GM19043 (cell line): ENCODE measurements around the gene ATAD3B.
"Not testable (repeated sequence)": the region's sequence is repeated elsewhere in the genome, so short reads cannot be mapped to it uniquely, and the experiment has no call there.

Experiments
- ATAC-seq: cut with Tn5 transposase; IDR thresholded peaks from one replicate; pipeline ENCODE4 v1.9.1; 2021; ENCODE audit warnings: low read depth; ENCODE audit not compliant: unreplicated experiment

ATAD3B gene

DNA sequence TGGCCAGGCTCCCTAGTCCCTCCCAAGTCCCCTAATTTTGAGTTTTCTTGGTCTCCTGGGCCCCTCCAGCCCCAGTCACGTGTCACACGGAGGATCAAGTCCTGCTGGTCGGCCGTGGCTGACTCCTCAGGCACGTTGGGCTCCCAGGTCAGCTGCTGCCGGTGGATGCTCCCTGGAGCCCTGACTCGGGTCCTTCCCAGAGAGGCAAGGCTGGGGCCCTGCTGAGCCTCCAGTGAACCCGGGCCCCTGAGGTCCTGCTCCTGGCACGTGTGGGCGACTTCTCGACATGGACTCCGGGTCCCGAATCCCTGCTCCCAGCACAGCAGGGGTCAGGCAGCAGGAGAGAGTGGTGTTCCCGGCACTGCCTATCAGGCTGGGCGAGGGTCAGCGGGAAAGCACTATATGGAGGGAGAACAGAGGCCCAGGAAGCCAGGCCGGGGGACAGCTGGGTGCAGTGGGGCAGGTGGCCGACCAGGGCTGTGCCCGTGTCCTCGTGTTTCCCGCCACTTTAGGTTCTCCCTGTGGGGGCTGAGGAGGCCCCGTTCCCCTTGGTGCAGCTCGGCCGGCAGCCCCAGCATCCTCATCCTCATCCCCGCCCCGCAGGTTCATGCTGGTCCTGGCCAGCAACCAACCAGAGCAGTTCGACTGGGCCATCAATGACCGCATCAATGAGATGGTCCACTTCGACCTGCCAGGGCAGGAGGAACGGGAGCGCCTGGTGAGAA is 55.7 kb downstream of the ATAD3B start:
- no peak for ATAC-seq

DNA sequence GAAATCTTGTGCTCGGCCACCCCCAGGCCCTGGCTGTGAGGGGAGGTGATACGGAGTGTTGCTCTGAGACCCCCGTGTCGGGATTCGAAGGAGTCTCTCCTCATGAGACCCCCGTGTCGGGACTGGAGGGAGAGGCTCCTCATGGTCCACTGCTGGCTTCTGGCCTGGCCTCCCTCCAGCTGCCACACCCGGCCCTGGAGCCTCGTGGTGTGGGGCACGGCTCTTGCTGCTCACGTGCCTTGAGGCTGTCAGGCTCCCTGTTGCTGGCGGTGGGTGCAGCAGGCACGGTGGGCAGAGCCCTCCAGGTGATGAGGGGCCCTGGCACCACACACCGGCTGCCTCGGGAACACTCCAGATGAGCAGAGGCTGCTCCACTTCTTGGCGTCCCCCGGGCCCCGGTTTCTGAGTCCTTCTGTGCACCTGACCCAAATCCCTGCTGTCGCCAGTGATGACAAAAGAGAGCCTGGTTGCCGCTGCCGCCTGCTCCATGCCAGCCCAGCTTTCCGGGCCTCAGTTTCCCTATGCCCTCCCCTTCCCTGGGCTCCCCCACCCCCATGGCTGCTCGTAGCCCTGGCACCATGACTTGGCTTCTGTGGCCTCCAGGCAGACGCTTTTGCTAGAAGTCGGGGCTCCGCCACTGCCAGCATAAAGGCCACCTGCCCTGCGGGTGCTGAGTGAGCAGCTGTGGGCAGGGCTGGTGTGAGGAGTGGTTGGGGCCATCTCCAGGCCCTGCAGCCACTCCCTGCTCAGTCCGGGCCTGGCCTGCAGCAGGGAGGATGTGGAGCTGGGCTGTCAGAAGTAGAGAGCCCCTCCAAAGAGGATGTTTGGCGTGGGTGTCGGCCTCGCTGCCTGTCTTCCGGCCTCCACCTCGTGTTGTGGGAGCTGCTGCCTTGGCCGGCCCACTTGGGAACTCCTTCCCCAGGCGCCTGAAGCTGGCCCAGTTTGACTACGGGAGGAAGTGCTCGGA is 57.0 kb downstream of the ATAD3B start:
- no peak for ATAC-seq

DNA sequence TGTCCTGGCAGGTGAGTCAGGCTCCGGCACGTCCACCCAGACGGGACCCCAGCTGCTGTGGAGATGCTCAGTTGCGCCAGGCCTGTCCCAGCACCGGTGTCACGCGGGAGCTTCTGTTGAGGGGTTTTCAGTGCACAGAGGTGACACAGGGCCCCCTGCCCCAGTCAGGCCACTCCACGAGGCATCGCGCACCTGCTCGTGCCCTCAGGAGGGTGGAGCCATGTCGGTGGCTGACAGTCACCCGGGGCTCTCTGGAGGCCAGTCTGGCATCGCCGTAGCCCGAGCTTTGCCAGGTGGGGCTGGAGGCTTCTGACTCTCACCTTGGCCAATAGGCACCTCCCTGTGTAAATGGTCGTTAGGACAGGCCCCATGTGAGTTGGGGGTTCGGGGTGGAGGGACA is 57.8 kb downstream of the ATAD3B start:
- ATAC-seq: no peak

DNA sequence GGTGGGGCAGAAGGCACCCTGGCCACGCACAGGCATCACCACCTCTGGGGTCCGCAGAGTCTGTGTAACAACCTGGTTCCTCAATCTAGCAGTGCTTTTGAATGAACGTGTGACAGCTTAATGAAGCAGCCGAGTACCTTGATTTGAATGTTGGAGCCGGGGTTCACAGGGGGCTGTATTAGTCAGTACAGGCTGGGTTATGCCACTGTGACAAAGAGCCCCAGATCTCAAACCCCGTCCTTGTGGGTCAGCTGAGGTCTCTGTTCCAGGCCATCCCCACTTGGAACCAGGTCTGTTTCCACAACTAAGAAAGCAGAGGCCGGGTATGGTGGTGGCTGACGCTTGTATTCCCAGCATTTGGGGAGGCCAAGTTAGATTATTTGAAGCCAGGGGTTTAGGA is 58.4 kb downstream of the ATAD3B start:
- no peak for ATAC-seq

DNA sequence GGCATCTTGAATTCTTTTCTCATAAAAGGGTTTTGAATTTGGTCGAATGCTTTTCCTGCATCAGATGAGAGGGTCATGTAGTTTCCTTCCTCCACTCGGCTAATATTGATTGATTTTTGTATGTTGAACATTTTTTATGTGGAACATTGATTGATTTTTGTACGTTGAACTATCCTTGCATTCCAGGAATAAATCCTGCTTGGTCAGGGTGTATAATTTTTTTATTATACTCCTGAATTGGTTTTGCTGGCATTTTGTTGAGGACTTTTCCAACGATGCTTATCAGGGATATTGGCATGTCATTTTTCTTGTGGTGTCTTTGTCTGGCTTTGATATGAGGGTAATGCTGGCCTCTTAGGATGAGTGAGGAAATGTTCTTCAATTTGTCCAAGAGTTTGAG is 60.4 kb downstream of the ATAD3B start:
- no peak for ATAC-seq

DNA sequence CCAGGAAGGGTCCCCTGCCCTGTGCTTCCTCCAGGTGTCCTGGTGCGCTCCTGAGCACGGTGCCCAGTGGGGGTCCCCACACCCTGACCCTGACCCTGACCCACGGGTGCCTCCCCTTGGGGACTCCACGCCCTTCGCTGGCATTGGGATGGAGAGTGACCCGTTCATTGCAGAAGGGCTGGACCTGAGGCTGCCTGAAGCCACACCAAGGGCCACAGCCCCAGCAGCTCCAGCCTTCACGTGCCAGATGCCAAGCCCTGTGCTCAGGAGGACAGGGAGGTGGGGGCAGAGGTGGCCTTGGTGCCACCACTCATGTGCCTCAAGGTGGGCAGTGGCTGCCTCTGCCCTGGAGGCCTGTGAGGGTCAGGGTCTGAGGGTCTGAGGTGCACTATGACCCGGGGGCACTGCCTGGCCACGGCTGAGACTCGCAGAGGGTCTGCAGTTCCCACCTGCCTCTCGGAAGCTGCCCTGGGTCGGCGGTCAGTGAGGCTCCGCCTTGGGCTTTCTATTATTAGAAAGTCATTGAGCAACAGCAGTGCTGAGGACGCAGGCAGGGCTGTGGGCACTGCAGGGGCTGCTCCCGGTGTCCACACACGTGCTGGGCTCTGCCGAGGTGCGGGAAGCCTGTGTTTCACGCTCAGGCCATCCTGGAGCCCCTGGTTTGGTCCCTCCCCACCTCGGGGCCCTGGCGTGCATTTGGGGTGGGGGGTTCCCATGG is 61.8 kb downstream of the ATAD3B start:
- ATAC-seq: not testable (repeated sequence)

DNA sequence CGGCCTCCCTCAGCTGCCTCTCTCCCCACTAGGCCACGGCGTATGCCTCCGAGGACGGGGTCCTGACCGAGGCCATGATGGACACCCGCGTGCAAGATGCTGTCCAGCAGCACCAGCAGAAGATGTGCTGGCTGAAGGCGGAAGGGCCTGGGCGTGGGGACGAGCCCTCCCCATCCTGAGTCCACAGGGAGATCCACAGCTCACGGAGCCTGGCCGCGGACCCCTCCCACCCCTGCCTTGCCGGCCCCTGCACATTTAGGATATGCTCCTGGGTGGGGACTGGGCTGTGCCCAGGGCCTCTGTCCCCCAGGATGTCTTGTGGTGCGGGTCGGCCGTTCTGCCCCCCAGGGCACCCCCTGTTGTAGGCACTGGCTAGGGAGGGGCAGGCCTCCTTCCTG is 62.3 kb downstream of the ATAD3B start:
- ATAC-seq: not testable (repeated sequence)

DNA sequence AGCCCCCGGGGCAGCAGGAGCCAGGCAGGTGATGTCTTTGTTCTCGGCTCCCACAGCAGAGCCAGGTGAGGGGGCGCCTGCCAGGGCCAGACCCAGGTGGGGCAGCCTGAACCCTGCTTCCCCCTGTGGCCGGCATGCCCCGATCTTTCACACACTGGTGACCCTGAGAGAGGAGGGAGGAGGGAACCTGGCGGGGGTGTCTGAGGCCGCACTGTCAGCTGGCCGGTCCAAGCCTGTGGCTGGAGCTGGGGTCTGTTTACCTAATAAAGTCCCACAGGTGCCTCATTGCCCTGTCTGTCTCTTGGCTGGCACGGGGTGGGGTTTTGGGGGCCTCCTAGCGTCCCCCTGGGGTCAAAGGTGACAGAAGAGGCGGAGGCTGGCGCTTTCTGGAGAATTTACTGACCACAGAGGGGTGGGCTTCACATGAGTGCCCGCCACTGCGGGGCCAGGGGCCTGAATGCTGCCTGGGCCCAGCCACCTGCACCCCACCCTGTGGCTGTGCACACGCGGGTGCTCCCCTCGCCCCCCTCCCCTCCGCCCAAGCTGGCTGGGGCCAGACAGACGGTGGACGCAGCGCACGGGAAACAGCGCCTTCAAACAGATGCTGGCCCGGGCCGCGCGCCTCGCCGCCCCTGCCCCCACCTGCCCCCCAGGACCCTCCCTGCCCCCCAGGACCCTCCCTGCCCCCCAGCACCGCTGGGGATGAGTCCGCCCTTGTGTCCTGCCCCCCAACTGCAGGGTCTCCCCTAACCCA is 63.0 kb downstream of the ATAD3B start:
- ATAC-seq: no peak

DNA sequence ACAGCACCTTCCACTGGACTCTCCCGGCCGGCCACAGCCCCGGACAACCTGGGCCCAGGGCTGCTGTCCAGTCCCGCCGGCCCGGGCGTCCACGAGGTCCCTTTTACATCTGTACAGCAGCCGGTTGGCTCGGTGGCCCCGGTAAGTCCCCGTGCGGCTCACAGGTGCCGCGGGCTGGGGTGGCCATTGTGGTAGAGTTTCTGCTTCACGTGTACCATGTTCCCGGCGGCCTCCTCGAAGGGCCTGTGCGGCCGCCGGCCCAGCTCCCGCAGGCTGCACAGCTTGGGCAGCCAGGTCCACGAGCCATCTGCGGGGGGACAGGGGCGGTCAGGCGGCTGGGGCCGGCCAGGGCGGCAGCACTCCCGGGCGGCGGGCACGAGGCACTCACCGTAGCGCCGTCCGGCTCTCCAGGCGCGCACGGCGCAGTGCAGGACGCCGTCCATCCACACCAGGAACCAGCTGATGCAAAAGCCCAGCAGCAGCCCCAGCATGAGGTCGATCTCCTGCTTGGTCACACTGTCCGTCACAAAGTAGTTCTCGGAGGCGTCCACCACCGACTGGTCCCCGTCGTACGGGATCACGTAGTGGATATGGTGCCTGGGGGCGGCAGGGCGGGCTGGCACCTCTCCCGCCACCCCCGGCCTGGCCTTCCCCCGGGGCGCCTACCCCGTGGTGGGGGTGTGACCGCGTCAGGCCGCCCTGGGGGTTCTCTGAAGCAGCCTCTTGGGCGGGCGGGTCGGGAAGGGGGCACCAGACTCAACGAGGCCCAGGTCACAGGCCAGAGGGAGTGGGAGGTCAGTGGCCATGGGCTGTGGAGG is 63.8 kb downstream of the ATAD3B start:
- no peak for ATAC-seq

DNA sequence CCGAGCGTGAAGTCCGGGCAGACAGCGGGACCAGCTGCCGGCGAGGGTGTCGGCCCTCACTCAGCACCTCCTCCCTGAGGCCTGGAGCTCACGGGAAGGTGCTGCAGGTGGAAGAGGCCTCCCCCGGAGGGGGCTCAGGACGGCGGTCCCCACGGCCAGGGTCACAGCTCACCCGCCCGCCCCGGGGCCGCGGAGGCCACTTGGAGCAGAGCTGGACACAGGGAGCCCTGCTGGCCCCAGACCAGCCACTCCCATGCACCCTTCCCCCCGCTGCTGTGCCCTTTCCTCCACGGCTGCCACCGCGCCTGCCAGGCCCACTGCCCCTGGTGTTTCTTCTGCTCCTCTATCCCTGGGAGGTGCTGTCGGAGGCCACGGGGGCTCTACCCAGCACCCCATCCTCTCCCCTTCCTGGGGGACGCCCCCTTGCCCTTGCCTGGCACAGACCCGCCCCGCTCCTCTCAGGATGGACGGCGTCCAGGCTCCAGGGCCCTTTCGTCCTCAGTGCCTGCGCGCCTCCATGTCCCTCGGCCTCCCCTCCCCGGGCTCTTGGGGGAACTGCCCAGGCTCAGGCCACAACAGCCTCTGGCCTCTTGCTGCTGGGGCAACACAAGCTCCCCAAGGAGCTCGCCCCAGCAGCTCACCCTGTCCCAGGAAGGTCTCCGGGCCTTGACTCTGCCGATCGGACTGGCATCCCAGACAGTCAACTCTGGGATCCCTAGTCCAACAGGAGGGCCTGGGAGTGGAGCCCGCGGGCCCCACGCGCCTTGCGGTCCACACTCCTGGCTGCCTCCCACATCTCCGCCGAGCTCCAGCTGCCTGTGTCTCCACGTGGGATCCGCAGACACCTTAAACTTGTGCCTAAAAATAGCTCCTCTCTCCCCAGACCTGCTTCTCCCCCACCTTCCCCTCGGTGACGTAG is 64.7 kb downstream of the ATAD3B start:
- no peak for ATAC-seq

DNA sequence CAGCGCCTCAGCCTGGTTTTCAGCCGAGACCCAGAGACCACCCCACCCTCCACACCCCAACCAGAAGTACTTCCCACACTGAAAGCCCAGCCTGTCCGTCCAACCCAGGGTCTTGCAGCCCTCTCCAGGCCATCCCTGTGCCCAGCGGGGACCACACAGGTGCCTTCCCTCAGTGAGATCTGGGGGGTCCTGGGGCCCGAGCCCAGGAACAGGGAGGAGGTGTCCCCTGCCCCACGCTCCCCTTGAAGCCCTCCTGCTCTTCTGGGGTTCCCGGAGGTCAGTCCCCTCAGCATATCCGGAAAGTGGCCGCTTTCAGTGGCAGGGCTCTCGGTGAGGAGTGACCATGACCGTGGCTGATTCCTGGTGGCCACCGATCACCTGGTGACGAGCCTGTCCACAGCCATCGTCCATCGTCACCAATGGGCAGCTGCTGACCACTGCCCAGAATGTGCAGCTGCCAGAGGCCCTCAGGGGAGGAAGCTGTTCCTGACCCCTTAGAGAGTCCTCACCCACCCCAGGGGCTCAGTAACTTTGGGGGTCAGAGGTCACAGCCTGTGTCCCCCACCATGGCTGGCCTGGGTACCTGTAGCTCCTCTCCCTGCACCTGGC is 65.5 kb downstream of the ATAD3B start:
- ATAC-seq: no peak

DNA sequence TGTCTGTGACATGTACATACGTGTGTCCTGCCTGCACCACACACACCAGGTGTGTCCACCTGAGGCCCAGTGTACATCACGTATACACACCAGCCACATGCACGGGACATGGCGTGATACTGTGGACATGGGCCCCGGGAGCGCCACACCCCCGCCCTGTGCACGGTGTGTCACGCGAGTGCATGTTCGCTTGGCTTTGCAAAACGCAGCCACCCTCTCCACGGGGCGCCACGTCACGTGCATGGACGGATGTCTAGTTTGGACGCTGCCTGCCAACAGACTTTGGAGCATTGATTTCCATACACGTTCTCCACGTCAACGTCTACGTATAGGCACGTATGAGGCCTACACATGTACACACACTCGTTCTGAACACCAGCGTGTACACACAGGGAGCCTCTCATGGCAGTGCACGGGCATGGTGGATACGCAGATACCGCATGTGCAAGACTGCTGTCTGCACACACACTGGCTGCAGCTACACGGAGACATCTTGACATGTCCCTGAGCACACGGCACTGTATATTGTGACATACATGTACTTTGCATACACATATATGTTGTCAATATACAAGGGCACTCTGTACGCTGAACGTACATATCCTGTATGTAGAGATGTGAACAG is 66.2 kb downstream of the ATAD3B start:
- no peak for ATAC-seq

DNA sequence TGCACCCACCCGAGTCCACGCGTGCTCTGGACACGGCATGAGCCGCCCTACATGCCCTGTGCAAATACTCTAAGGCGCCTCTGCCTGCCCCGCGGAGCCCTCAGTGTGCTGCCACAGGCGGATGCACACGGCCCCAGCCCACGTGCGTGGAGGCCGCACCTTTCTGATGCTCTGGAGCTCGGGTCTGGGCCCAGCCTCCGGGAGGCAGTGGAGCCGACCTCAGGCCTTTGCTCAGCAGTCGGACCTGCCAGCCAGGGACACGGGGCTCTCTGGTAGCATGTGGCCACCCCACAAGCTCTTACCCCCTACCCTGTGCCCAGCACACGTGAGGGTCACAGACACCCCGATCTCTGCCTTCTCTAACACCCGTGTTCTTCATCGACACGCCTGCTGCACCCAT is 66.8 kb downstream of the ATAD3B start:
- no peak for ATAC-seq

DNA sequence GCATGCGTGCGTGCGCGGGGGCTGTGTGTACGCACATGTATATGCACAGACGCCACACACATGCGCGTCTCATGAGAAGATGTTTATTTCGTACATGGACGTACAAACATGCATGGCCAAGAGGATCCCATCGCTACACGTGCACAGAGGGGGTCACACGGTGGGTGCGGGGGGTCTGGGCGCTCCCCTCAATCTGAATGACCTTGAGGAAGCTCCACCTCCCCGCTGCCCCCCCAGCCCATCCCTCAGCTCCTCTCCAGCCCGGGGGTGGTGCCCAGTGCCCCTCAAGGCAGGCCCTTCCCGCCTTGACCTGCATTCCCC is 67.4 kb downstream of the ATAD3B start:
- no peak for ATAC-seq

DNA sequence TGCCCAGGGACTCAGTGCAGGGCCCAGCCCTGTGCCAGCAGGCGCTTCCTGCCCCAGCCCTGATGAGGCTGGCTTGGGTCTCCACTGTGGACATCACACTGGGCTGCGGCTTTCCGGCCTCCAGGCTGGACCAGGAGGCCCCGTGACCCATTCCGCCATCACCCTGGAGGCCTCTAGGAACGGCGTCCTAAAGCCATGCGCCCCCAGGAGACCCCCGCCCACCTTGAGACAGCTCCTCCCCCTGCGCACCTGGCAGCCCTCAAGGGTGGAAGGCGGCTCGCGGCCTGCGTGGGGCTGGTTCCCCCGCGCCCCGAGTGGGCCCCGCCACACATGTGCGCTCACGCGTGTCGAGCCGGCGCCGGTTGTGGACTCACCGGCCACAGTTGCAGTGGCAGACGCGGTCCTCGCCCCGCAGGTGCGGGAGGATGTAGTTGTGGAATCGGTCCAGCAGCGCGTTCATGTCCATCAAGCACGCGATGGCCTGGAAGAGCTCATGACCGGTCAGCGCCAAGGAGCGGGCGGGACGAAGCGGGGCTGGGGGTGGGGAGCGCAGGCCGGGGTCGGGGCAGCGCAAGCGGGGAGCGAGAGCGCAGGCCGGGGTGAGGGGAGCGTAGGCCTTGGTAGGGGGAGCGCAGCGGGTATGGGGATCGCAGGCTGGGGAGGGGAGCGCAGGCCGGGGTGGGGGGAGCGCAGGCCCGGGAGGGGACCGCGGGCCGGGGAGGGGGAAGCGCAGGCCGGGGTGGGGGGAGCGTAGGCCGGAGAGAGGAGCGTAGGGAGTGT is 67.9 kb downstream of the ATAD3B start:
- ATAC-seq: no peak

DNA sequence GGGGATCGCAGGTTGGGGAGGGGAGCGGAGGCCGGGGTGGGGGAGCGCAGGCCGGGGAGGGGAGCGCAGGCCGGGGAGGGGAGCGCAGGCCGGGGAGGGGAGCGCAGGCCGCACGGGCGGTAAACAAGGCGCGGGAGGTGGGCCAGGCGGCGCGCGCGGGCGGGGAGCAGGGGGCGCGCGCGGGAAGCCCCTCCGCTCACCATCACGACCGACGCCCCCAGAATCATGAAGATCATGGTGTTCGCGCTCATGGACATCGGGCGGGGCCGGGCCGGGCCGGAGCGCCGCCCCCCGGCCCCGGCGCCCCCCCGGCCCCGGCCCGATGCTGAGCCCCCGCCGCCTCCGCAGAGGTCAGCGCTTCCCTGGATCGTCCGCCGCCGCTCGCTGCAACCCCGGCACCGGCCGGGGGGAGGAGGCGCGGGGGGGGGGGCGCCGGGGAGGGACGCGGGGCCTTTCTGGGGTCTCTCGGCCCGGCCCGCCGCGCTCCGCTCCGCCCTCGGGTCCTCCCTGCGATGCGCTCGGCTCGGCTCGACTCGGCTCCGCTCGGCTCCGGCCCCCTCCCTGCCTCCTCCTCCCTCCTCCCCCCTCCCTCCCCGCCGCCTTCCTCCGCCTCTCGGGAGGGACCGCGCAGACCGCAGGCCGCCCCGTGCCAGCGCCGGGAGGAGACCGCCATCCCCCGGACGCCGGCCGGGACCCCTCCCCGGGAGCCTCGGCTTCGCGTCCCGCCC is 68.7 kb downstream of the ATAD3B start, which contains the start of gene TMEM240:
TSS of gene TMEM240 (minus strand) at position 535 of the 728 bp plus-strand sequence. CDS start at position 257, 278 bp downstream.
- ATAC-seq: no peak
